Measurements from ENCODE around the gene SETBP1. TPM values are rescaled to one million over a fixed set of nuclear protein-coding genes. Genes with fewer than 3 reads are reported as not detected.

The SETBP1 gene
- total RNA-seq, 4 donors from 2014 or later: 26.2 to 40.8 (median 33.6) TPM

GRCh38 chr18:45111502-45111848, 430.8 kb downstream of the SETBP1 start:
- WGBS, 2 donors: 43 to 52% methylated on average over 1 of the region's 1 CpG

GRCh38 chr18:45112682-45113081, 432.0 kb downstream of the SETBP1 start:
- no peak overlapping the region for H3K4me3 ChIP-seq
- H3K9me3 ChIP-seq: peaks cover 0 to 11% (median 0%) of the 10 kb centered on the region in 4 donors
- H3K36me3 ChIP-seq: no peaks in the 10 kb centered on the region
- H3K27ac ChIP-seq: no peak overlapping the region
- TF ChIP-seq CTCF (IDR thresholded peaks at IDR 0.05) (no peak), POLR2A (IDR thresholded peaks at IDR 0.05) (no peak), EP300 (IDR thresholded peaks at IDR 0.05) (no peak)
- WGBS, 2 donors: 97 to 98% methylated on average over 1 of the region's 1 CpG
- DNase-seq (ENCODE audit: low spot score in 2 of 2): no peak
- H3K4me1 ChIP-seq: peaks cover 0 to 19% (median 0%) of the 10 kb centered on the region in 4 donors
- no peaks in the 10 kb centered on the region for H3K27me3 ChIP-seq

More at GRCh38 chr18:45111502-45111848, 430.8 kb downstream of the SETBP1 start:
- H3K4me1 ChIP-seq: peaks cover 0 to 19% (median 0%) of the 10 kb centered on the region in 4 donors
- no peaks in the 10 kb centered on the region for H3K36me3 ChIP-seq
- H3K27me3 ChIP-seq: no peaks in the 10 kb centered on the region
- H3K4me3 ChIP-seq: no peak overlapping the region
- H3K9me3 ChIP-seq: peaks cover 0 to 11% (median 0%) of the 10 kb centered on the region in 4 donors
- DNase-seq (ENCODE audit: low spot score in 2 of 2): no peak
- TF ChIP-seq CTCF (IDR thresholded peaks at IDR 0.05) (no peak), POLR2A (IDR thresholded peaks at IDR 0.05) (no peak), EP300 (IDR thresholded peaks at IDR 0.05) (no peak)
- peak overlapping the region in 2 of 4 donors; percentile 56 to 59 for H3K27ac ChIP-seq

- H3K27ac ChIP-seq: no peak overlapping the region
- H3K36me3 ChIP-seq: no peaks in the 10 kb centered on the region
- TF ChIP-seq CTCF (IDR thresholded peaks at IDR 0.05) (no peak), EP300 (IDR thresholded peaks at IDR 0.05) (no peak), POLR2A (IDR thresholded peaks at IDR 0.05) (no peak)
- peaks cover 0 to 4% (median 0%) of the 10 kb centered on the region in 4 donors for H3K4me1 ChIP-seq
- no peaks in the 10 kb centered on the region for H3K27me3 ChIP-seq
- peaks cover 0 to 11% (median 0%) of the 10 kb centered on the region in 4 donors for H3K9me3 ChIP-seq
- no peak overlapping the region for H3K4me3 ChIP-seq
- no peak for DNase-seq (ENCODE audit: low spot score in 2 of 2)
- 54 to 55% methylated on average over 4 of the region's 4 CpGs for WGBS, 2 donors
Observed at GRCh38 chr18:45116116-45116515, 435.4 kb downstream of the SETBP1 start.

Small RNA genes lying within 50 kb of the gene (small RNA-seq; reads per million reads assigned to genes)
- gene MIR4319: not detected
